HG03457 (cell line): ENCODE results near the gene CLEC2D.
"Not testable (repeated sequence)": the region's sequence is repeated elsewhere in the genome, so short reads cannot be mapped to it uniquely, and the experiment has no call there.

ENCODE experiments used
- ATAC-seq: cut with Tn5 transposase; IDR thresholded peaks from one replicate; pipeline ENCODE4 v1.9.1; 2021; ENCODE audit warnings: moderate number of reproducible peaks; ENCODE audit not compliant: unreplicated experiment

The CLEC2D gene

GRCh38 chr12:9669534-9669933 lies at the start of gene CLEC2D:
Gene CLEC2D (plus strand): TSS chr12:9669713. CDS start chr12:9669735, 22 bp downstream.
- peak; percentile 29 for ATAC-seq

GRCh38 chr12:9625019-9625418 lies 44.5 kb upstream of the CLEC2D start:
- no peak for ATAC-seq

GRCh38 chr12:9626291-9626690 lies 43.2 kb upstream of the CLEC2D start:
- no peak for ATAC-seq

GRCh38 chr12:9626821-9627220 lies 42.7 kb upstream of the CLEC2D start:
- no peak for ATAC-seq

GRCh38 chr12:9632766-9633165 lies 36.7 kb upstream of the CLEC2D start:
- no peak for ATAC-seq

GRCh38 chr12:9634177-9634803 lies 35.2 kb upstream of the CLEC2D start:
- no peak for ATAC-seq

GRCh38 chr12:9634969-9635754 lies 34.4 kb upstream of the CLEC2D start:
- no peak for ATAC-seq

- ATAC-seq: no peak
Observed at GRCh38 chr12:9636150-9636850, 33.2 kb upstream of the CLEC2D start.

- ATAC-seq: no peak
Observed at GRCh38 chr12:9636851-9637206, 32.7 kb upstream of the CLEC2D start.

GRCh38 chr12:9640024-9640423 lies 29.5 kb upstream of the CLEC2D start:
- no peak for ATAC-seq

- no peak for ATAC-seq
Observed at GRCh38 chr12:9642606-9643265, 26.8 kb upstream of the CLEC2D start.

GRCh38 chr12:9643266-9643660 lies 26.2 kb upstream of the CLEC2D start:
- no peak for ATAC-seq

GRCh38 chr12:9644985-9645551 lies 24.4 kb upstream of the CLEC2D start:
- ATAC-seq: not testable (repeated sequence)

- no peak for ATAC-seq
Observed at GRCh38 chr12:9646794-9647781, 22.4 kb upstream of the CLEC2D start.

- ATAC-seq: peak; percentile 54
Observed at GRCh38 chr12:9647825-9648700, 21.4 kb upstream of the CLEC2D start.

- ATAC-seq: no peak
Observed at GRCh38 chr12:9648701-9649531, 20.6 kb upstream of the CLEC2D start.

- no peak for ATAC-seq
Observed at GRCh38 chr12:9649532-9649940, 20.0 kb upstream of the CLEC2D start.

- no peak for ATAC-seq
Observed at GRCh38 chr12:9650151-9650576, 19.3 kb upstream of the CLEC2D start.
